ENCODE measurements around the gene VEPH1. TPM values are rescaled to one million over a fixed set of nuclear protein-coding genes. Genes with fewer than 3 reads are reported as not detected.

The VEPH1 gene
- total and polyA plus RNA-seq, 2 experiments from 2014 or later, result 36.8 to 44.0 TPM

GRCh38 chr3:157280786-157281185, 222.4 kb downstream of the VEPH1 start:
- Histone ChIP-seq H3K4me1 (ENCODE audit: insufficient read depth) (peaks cover 29% of the 10 kb centered on the region), H3K36me3 (ENCODE audit: low read depth) (no peaks in the 10 kb centered on the region), H3K9ac (no peak overlapping the region), H3F3A (ENCODE audit: insufficient read depth) (peaks cover 41% of the 10 kb centered on the region), H3K9me2 (ENCODE audit: insufficient read depth) (no peaks in the 10 kb centered on the region), H3K9me3 (ENCODE audit: low read depth) (no peaks in the 10 kb centered on the region), H3K27me3 (replicated peaks; ENCODE audit: insufficient read depth) (no peaks in the 10 kb centered on the region), H3K79me2 (ENCODE audit: insufficient read depth) (no peaks in the 10 kb centered on the region), H2AFZ (no peak overlapping the region), H4K20me1 (ENCODE audit: insufficient read depth) (no peaks in the 10 kb centered on the region), H3K27ac (no peak overlapping the region), H3K4me3 (no peak overlapping the region), H3K4me2 (ENCODE audit: unreplicated experiment) (no peak overlapping the region)
- DNase-seq, result peak; percentile 35
- 50 to 51% methylated on average over 2 of the region's 2 CpGs for WGBS, 2 experiments (ENCODE audit: low coverage in 1 of 2, low lambda C conversion rate in 2 of 2, missing lambda C conversion rate in 2 of 2)
- no peak for TF ChIP-seq EZH2 (IDR thresholded peaks at IDR 0.05; ENCODE audit: insufficient read depth, poor library complexity, severe bottlenecking)
- TF ChIP-seq EZH2phosphoT487 (IDR thresholded peaks at IDR 0.05; ENCODE audit: insufficient read depth, low read depth), result no peak
- in situ Hi-C loops (cut with MboI), result no loop called here

GRCh38 chr3:157280354-157280753, 222.9 kb downstream of the VEPH1 start:
- Histone ChIP-seq H3K27ac (no peak overlapping the region), H3K79me2 (ENCODE audit: insufficient read depth) (no peaks in the 10 kb centered on the region), H3K27me3 (replicated peaks; ENCODE audit: insufficient read depth) (no peaks in the 10 kb centered on the region), H3K36me3 (ENCODE audit: low read depth) (no peaks in the 10 kb centered on the region), H3K9ac (no peak overlapping the region), H3K4me1 (ENCODE audit: insufficient read depth) (peaks cover 25% of the 10 kb centered on the region), H3K4me3 (no peak overlapping the region), H3K9me3 (ENCODE audit: low read depth) (no peaks in the 10 kb centered on the region), H3F3A (ENCODE audit: insufficient read depth) (peaks cover 37% of the 10 kb centered on the region), H3K4me2 (ENCODE audit: unreplicated experiment) (no peak overlapping the region), H2AFZ (no peak overlapping the region), H4K20me1 (ENCODE audit: insufficient read depth) (no peaks in the 10 kb centered on the region), H3K9me2 (ENCODE audit: insufficient read depth) (no peaks in the 10 kb centered on the region)
- no peak for DNase-seq
- in situ Hi-C loops (cut with MboI), result no loop called here
- TF ChIP-seq EZH2 (IDR thresholded peaks at IDR 0.05; ENCODE audit: insufficient read depth, poor library complexity, severe bottlenecking), result no peak
- no peak for TF ChIP-seq EZH2phosphoT487 (IDR thresholded peaks at IDR 0.05; ENCODE audit: insufficient read depth, low read depth)

- TF ChIP-seq EZH2phosphoT487 (IDR thresholded peaks at IDR 0.05; ENCODE audit: insufficient read depth, low read depth), result no peak
- no peak for TF ChIP-seq EZH2 (IDR thresholded peaks at IDR 0.05; ENCODE audit: insufficient read depth, poor library complexity, severe bottlenecking)
- 100% methylated on average over 1 of the region's 1 CpG for WGBS, 2 experiments (ENCODE audit: low coverage in 1 of 2, low lambda C conversion rate in 2 of 2, missing lambda C conversion rate in 2 of 2)
Measured at GRCh38 chr3:157279237-157279636, 224.0 kb downstream of the VEPH1 start.

GRCh38 chr3:157276801-157277200, 226.4 kb downstream of the VEPH1 start:
- peaks cover 9% of the 10 kb centered on the region; the same call in 1 of the 2 replicates for H3K4me1 ChIP-seq (ENCODE audit: insufficient read depth)
- H3K4me3 ChIP-seq, result no peak overlapping the region
- no peak for DNase-seq
- H3K27ac ChIP-seq, result no peak overlapping the region
- in situ Hi-C loops (cut with MboI), result no loop called here
- H3K27me3 ChIP-seq (replicated peaks; ENCODE audit: insufficient read depth), result no peaks in the 10 kb centered on the region
- no peaks in the 10 kb centered on the region for H4K20me1 ChIP-seq (ENCODE audit: insufficient read depth)
- H3K9ac ChIP-seq, result no peak overlapping the region
- no peaks in the 10 kb centered on the region for H3K79me2 ChIP-seq (ENCODE audit: insufficient read depth)
- no peak overlapping the region for H3K4me2 ChIP-seq (ENCODE audit: unreplicated experiment)
- H3K36me3 ChIP-seq (ENCODE audit: low read depth), result no peaks in the 10 kb centered on the region
- 91 to 95% methylated on average over 3 of the region's 3 CpGs for WGBS, 2 experiments (ENCODE audit: low coverage in 1 of 2, low lambda C conversion rate in 2 of 2, missing lambda C conversion rate in 2 of 2)
- H3F3A ChIP-seq (ENCODE audit: insufficient read depth), result peaks cover 9% of the 10 kb centered on the region
- H2AFZ ChIP-seq, result no peak overlapping the region
- no peaks in the 10 kb centered on the region for H3K9me3 ChIP-seq (ENCODE audit: low read depth)
- H3K9me2 ChIP-seq (ENCODE audit: insufficient read depth), result no peaks in the 10 kb centered on the region
- no peak for TF ChIP-seq EZH2 (IDR thresholded peaks at IDR 0.05; ENCODE audit: insufficient read depth, poor library complexity, severe bottlenecking)
- TF ChIP-seq EZH2phosphoT487 (IDR thresholded peaks at IDR 0.05; ENCODE audit: insufficient read depth, low read depth), result no peak

More at GRCh38 chr3:157279237-157279636, 224.0 kb downstream of the VEPH1 start:
- Histone ChIP-seq H4K20me1 (ENCODE audit: insufficient read depth) (no peaks in the 10 kb centered on the region), H3K4me1 (ENCODE audit: insufficient read depth) (peaks cover 26% of the 10 kb centered on the region), H3K79me2 (ENCODE audit: insufficient read depth) (no peaks in the 10 kb centered on the region), H3K27me3 (replicated peaks; ENCODE audit: insufficient read depth) (no peaks in the 10 kb centered on the region), H3K9me3 (ENCODE audit: low read depth) (no peaks in the 10 kb centered on the region), H3K9ac (no peak overlapping the region), H3K36me3 (ENCODE audit: low read depth) (no peaks in the 10 kb centered on the region), H3K27ac (no peak overlapping the region), H3K4me3 (no peak overlapping the region), H3F3A (ENCODE audit: insufficient read depth) (peaks cover 29% of the 10 kb centered on the region), H2AFZ (no peak overlapping the region), H3K9me2 (ENCODE audit: insufficient read depth) (no peaks in the 10 kb centered on the region), H3K4me2 (ENCODE audit: unreplicated experiment) (no peak overlapping the region)
- in situ Hi-C loops (cut with MboI), result no loop called here
- DNase-seq, result no peak

GRCh38 chr3:157275832-157276231, 227.4 kb downstream of the VEPH1 start:
- Histone ChIP-seq H3K79me2 (ENCODE audit: insufficient read depth) (no peaks in the 10 kb centered on the region), H3K9me2 (ENCODE audit: insufficient read depth) (no peaks in the 10 kb centered on the region), H3K9me3 (ENCODE audit: low read depth) (no peaks in the 10 kb centered on the region), H3K36me3 (ENCODE audit: low read depth) (no peaks in the 10 kb centered on the region), H3K27ac (no peak overlapping the region), H3K4me3 (no peak overlapping the region), H4K20me1 (ENCODE audit: insufficient read depth) (no peaks in the 10 kb centered on the region), H2AFZ (no peak overlapping the region), H3K4me1 (ENCODE audit: insufficient read depth) (peaks cover 8% of the 10 kb centered on the region; the same call in 1 of the 2 replicates), H3K4me2 (ENCODE audit: unreplicated experiment) (no peak overlapping the region), H3K9ac (no peak overlapping the region), H3F3A (ENCODE audit: insufficient read depth) (peaks cover 4% of the 10 kb centered on the region; the same call in 1 of the 2 replicates), H3K27me3 (replicated peaks; ENCODE audit: insufficient read depth) (no peaks in the 10 kb centered on the region)
- DNase-seq, result no peak
- in situ Hi-C loops (cut with MboI), result no loop called here
- no peak for TF ChIP-seq EZH2phosphoT487 (IDR thresholded peaks at IDR 0.05; ENCODE audit: insufficient read depth, low read depth)
- no peak for TF ChIP-seq EZH2 (IDR thresholded peaks at IDR 0.05; ENCODE audit: insufficient read depth, poor library complexity, severe bottlenecking)
- 76 to 86% methylated on average over 2 of the region's 2 CpGs for WGBS, 2 experiments (ENCODE audit: low coverage in 1 of 2, low lambda C conversion rate in 2 of 2, missing lambda C conversion rate in 2 of 2)

All from GM23248 (cell line).